IMR-90 (cell line): Measurements from ENCODE around the gene SSBP3.

Experiments
- CHD1 ChIP-seq: IDR thresholded peaks from 2 replicates; pipeline ENCODE4 v1.6.1; 2012; ENCODE audit warnings: low read depth, low read length, improper control_type of control experiment
- CTCF ChIP-seq: conservative IDR thresholded peaks from 2 replicates; pipeline ENCODE4 v1.5.1; 2012; ENCODE audit warnings: mild to moderate bottlenecking, low read depth, low read length, improper control_type of control experiment

GRCh38 chr1:54291276-54292001 is 114.8 kb downstream of the SSBP3 start:
- no peak for TF ChIP-seq CTCF
- TF ChIP-seq CHD1 = no peak
